NCI-H446 (cell line): ENCODE measurements around the gene UCN2.

Source experiments
- DNase-seq, 2 experiments: peaks; one replicate each; lab custom pipeline; 2025; lab: John Stamatoyannopoulos, UW

UCN2 gene, protein sequence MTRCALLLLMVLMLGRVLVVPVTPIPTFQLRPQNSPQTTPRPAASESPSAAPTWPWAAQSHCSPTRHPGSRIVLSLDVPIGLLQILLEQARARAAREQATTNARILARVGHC

DNA sequence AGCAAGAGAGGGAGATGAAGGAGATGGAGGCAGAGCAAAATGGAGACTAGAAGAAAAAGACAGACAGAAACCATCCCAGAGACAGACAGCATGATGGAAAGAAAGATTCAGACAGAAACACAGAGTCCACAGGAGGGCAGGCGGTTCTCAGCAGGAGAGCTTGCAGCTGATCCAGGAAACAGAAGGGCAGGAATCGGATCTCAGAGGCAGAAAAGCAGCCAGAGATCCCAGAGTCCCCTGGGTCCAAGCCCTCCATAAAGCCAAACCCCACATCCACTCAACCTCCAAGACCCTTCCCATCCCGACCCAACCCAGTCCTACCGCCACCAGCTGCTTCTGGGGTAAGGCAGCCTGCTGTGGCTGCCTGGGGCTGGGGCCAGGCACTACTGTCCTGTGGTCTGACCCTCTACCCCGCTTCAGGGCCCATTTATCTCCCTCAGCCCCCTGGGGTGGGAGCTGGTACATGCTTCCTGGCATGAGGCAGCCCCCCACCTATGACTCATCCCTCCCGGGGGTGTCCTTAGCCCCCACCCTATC, at the start of gene UCN2:
UCN2 (minus strand) TSS at position 400 of the 537 bp plus-strand sequence. CDS start 657 bp downstream, outside the sequence.
- no peak for DNase-seq

- DNase-seq = no peak
Measured at GRCh38 chr3:48612309-48612708, 48.7 kb upstream of the UCN2 start.

GRCh38 chr3:48609088-48610005, 45.8 kb upstream of the UCN2 start, which contains the start of gene UQCRC1:
UQCRC1 (minus strand) TSS chr3:48609646; CDS start chr3:48609620, 26 bp downstream.
- peak; percentile 53 to 85 for DNase-seq

DNA sequence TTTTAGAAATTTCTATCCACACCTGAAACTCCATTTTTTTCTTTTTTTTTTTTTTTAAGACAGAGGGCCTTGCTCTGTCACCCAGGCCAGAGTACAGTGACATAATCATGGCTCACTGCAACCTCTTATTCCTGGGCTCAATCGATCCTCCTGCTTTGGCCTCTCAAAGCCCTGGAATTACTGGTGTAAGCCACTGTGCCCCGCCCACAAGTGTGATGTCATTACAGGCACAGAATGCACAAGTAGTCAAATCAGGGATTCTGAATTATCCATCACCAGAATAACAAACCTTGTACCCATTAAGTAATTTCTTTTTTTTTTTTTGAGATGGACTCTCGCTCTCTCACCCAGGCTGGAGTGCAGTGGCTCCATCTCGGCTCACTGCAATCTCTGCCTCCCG, 43.9 kb upstream of the UCN2 start:
- no peak for DNase-seq

DNA sequence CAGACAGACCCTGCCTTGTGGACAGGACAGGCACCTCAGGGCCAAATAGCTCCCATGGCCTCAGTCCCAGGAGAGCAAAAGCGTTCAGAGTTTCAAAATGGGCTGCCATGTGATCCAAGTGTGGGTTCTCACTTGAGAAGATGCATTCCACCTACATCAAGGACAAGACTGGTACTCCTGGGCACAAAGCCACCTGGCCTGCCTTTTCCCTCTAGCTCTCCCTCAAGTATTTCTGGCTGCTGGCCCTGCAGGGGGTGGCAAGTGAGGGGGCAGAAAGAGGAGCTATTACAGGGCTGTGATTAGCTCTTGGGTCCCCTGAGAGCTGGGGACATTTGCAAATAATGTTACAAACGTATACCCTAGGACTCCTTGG, 38.0 kb upstream of the UCN2 start:
- DNase-seq = no peak

DNA sequence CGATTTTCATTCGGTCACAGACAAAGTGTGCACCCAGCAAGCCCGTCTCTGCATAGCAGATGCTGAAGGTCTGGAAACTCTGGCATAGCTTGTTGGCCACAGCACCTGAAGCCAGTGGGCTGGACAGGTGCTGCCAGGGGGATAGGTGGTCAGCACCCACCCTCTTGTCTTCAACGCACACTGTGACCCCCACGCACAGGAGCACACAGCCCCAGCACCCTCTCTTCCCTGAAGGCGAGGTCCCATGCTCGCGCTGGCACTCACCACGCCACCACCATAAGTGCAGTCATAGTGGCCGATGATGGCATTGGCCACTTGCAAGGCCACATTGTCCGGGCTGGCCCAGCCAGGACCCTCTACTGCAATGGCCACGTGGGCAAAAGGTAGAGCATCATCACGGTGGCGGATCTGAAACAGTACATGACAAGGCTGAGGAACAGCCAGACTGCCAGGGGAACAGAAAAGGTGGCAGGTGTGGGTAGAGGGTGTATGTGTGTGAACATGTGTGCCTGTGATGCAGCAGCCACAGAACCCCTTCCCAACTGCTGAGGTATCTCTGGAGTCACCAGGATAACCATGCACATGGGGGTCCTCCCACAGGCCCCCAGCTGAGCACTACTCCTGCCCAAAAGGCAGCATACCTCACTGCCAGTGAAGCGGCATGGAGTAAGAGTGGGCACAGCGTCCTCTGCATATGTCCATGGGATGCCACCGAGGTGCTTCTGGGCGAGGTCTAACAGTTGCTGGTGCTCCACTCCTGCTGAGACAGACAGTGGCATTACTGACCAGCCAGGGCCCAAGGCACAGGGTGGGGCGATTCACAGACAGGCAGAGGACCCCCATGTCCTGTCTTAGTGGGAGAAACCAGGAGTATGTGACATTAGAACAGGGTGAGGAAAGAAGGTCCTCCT, 37.4 kb upstream of the UCN2 start:
- DNase-seq = no peak

- DNase-seq = no peak
Measured at GRCh38 chr3:48599509-48600285, 36.1 kb upstream of the UCN2 start.

DNA sequence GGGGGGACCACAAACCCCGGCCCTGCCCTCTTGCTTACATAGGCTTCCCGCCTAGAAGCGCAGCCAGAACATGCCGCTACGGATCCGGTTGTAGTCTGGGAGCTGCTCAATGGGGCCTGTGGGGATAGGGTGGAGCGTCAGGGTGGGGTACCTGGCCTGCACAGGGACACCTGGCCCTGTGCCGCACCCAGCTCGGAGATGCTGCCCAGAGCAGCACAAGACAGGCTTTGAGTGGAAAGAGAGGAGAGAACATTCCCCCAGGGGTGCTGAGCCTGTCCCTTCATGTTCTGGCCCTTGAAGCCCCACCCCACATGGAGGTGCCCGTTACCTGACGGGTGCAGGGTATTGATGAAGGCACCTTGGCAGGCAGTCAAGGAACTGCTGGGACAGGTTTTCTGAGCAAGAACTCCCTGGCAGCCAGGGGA, 35.5 kb upstream of the UCN2 start:
- DNase-seq = no peak

- no peak for DNase-seq
Measured at GRCh38 chr3:48598323-48599076, 34.9 kb upstream of the UCN2 start.

- no peak for DNase-seq
Measured at GRCh38 chr3:48597408-48597800, 33.8 kb upstream of the UCN2 start.

- DNase-seq = no peak
Measured at GRCh38 chr3:48596676-48597407, 33.3 kb upstream of the UCN2 start.

DNA sequence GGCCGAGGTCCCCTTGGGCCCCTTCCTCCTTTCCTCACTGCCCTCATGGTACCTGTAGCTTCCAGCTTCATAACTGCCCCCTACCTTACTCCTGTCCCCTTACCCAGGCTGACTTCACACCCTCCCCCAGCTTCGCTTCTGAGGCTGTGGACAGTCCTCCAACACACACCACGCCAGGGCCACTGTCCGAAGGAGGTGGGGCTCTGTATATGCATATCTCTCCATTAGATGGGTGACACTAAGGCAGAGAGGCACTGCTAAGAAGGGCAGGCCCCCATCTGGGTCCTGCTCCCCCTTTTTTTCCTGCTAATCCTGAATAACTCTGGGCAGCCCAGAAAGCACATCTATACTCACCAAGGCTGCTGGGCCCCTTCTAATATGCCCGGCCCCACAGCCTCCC, 32.6 kb upstream of the UCN2 start:
- no peak for DNase-seq

DNA sequence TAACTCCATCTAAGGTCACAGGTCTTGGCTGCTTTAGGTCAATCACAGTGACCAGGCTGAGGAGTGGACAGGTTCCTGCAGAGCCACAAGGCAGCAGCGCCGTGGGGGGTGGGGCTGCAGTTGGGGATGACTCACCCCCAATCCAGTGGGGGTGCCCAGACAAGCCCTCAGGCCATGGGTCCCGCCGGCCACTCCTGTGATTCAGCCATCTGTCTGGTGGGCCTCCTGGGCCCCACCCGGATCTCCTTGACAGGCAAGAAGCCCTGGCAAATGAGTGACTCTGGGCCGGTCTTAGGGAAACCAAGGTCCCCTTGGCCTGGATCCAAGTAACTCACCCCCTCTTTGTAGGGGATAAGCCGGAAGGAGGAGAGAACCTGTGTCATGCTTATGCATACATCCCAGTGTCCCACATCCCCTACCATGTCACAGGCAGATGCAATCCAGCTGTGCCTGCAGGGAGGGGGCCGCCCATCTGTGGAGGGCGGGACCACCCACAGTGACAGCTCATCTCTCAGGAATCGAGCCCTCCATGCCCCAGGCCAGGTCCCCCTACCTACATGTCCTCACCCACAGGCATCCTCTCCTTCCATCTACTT, 32.0 kb upstream of the UCN2 start:
- DNase-seq = no peak

DNA sequence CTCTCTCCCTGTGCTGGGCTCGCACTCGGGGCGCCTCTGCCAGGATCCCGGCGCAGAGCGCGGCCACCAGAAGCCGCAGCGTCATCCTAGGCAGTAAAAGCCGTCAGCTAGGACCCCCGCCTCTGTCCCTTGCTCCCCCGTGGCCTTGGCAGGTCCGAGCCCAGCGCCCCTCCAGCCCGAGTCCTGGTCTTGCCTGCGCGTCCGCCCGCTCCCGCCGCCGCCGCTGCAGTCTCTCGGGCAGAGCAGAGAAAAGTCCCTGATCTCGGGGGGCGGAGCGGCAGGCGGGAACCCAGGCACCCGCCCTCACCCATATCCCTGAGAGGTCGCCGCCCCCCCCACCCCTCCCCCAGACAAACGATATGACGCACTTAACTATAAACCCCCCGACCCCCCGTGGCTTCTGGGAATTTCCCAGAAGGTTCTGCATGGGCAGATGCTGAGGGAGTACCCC, 31.5 kb upstream of the UCN2 start, which contains the start of gene COL7A1:
COL7A1 (minus strand) TSS at position 255 of the 451 bp plus-strand sequence; CDS start at position 85, 170 bp downstream.
- no peak for DNase-seq

- DNase-seq = no peak
Measured at GRCh38 chr3:48594417-48595049, 31.0 kb upstream of the UCN2 start.

DNA sequence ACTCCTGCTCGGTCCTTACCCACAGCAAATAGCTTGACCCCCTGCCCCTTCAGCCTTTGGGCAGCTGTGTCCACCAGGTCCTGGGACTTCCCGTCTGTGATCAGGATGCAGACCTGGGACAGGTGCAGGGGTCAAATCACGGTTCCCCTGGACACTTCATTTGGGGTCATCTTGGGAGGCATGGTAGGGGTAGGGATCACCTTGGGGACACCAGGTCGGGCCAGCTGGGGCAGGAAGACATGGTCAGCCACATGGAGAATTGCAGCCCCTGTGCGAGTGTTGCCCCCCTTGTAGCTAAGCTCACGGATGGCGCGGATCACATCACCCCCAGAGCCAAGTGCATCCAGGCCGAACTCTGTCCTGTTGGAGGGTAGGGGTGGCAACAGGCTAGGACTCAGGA, 29.8 kb upstream of the UCN2 start:
- DNase-seq = no peak

GRCh38 chr3:48592519-48593087, 29.0 kb upstream of the UCN2 start:
- DNase-seq = no peak

DNA sequence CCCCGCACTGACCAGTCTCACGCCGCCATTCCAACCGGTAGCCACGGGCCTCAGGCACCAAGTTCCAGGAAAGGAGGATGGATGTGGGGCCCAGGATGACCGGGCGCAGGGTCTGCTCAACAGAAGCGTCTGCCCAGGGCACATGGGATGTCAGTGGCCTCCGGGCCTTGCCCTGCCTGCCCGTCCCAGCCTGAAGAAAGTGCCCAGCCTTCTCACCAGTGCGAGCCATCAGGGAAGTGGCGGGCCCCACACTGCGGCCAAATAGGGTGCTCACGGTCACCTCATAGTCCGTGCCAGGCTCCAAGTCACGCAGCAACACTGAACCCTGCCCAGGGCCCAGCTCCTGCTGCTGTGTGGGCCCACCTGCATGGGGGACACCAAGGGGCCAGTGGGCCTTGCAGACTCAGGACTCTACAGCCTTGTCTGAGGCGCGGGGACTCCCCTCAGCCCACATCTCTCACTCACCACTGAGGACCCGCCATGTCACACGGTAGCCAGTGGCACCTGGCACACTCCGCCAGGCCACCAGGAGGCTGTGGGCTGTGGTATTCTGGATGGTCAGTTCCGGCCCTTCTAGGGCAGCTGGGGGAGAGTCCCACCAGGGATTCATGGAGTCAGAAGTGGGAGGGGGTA, 28.4 kb upstream of the UCN2 start:
- DNase-seq = no peak
